AG04449 (cell line): Measurements from ENCODE around the gene NDUFS8.

Experiments used
- CTCF ChIA-PET: fragments of 350-600 bp; formaldehyde crosslinking; extraction: SDS; loops from one replicate; lab custom pipeline; 2021; ENCODE audit warnings: antibody characterized with exemption; lab: Yijun Ruan, JAX
- POLR2A ChIA-PET: fragments of 400-600, 350-600 bp; formaldehyde crosslinking; extraction: SDS; loops from one replicate; lab custom pipeline; 2020; ENCODE audit warnings: antibody characterized with exemption, inconsistent platforms; lab: Yijun Ruan, JAX
- DNase-seq: peaks from one replicate; pipeline ENCODE4 v3.0.0-alpha.2; 2010; ENCODE audit warnings: low read depth, low spot score
- H3K4me3 ChIP-seq: 2 replicates; pipeline ENCODE4 v1.5.1; 2011; ENCODE audit warnings: low read depth, mild to moderate bottlenecking, control low read depth, low read length
- TF ChIP-seq, protein P1 (sequence below): IDR thresholded peaks from one replicate; pipeline ENCODE4 v1.5.1; 2011; ENCODE audit warnings: mild to moderate bottlenecking, moderate library complexity, low read length, control low read depth, inconsistent platforms; ENCODE audit not compliant: insufficient read depth; ENCODE audit errors: missing control alignments

The NDUFS8 gene

DNA sequence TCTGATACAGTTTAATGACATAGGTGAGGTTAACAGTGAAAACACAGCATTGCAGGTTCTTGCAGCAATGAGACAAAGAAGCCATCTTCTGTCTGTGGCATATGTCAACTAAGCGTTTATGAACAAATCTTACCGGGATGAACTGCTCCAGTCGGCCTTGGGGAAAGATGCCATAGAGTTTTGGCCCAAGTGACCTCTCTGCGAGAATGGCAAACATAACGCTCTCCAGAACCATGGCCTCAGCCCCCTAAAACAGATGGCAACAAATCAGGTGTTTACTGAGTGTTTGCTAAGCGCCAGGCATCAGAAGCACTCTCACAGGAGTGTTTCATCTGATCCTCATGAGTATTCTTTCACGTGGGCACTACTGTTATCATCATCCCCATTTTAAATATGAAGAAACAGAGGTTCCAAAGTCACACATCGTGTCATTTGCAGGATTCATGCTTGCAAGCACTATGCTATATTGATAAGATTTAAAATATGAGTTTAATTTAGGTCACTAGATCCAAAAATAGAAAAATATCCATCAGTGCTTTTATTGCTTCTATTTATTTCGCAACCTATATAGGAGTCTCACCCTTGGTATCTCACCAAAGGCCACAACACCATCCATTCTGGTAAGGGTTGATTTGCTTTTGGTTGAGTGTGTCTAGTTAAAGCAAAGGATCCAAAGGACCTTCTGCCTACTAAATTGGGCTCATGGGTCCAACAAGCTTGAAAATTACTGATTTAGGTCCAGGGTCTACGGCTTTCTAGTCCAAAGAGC lies 44.3 kb downstream of the NDUFS8 start:
- DNase-seq = no peak
- TF ChIP-seq, protein P1, sequence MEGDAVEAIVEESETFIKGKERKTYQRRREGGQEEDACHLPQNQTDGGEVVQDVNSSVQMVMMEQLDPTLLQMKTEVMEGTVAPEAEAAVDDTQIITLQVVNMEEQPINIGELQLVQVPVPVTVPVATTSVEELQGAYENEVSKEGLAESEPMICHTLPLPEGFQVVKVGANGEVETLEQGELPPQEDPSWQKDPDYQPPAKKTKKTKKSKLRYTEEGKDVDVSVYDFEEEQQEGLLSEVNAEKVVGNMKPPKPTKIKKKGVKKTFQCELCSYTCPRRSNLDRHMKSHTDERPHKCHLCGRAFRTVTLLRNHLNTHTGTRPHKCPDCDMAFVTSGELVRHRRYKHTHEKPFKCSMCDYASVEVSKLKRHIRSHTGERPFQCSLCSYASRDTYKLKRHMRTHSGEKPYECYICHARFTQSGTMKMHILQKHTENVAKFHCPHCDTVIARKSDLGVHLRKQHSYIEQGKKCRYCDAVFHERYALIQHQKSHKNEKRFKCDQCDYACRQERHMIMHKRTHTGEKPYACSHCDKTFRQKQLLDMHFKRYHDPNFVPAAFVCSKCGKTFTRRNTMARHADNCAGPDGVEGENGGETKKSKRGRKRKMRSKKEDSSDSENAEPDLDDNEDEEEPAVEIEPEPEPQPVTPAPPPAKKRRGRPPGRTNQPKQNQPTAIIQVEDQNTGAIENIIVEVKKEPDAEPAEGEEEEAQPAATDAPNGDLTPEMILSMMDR = no peak
- POLR2A ChIA-PET = no interaction called here
- CTCF ChIA-PET = interaction anchor here (1.2 kb wide), 1 partner anchor 10 kb away, joined by 3 read pairs; no protein-coding TSS in a partner anchor
- H3K4me3 ChIP-seq = no peak overlapping the region

DNA sequence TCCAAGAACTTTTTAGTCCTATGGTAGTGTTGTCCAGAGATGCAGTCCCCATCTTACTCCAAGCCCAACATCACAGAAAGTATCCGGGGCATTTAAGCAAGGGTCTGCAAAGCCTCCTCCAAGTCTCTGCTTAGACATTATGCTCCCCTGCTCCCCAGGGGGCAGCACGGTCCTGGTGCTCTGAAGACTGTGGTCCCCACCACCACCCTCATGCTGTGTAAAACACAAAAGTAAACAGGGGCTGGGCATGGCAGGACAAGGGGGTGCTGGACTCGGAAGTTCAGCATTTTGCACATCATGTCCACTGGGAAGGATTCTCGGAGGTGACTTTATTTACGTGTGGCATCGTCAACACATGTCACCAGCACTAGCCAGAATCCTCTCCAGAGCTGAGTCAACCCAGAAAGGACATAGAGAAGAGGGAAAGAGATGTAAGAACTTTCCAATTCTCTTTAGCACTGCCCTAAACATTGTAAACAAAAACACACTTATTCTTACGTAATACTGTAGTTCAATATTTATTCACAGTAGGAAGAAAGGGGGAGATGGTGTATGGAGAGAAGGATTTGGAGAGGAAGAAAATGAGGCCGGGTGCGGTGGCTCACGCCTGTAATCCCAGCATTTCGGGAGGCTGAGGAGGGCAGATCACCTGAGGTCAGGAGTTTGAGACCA lies 46.0 kb downstream of the NDUFS8 start:
- POLR2A ChIA-PET = no interaction called here
- CTCF ChIA-PET = interaction anchor here (1.2 kb wide), 1 partner anchor 8 kb away, joined by 3 read pairs; no protein-coding TSS in a partner anchor
- DNase-seq = no peak
- TF ChIP-seq, protein P1 = no peak
- no peak overlapping the region for H3K4me3 ChIP-seq

DNA sequence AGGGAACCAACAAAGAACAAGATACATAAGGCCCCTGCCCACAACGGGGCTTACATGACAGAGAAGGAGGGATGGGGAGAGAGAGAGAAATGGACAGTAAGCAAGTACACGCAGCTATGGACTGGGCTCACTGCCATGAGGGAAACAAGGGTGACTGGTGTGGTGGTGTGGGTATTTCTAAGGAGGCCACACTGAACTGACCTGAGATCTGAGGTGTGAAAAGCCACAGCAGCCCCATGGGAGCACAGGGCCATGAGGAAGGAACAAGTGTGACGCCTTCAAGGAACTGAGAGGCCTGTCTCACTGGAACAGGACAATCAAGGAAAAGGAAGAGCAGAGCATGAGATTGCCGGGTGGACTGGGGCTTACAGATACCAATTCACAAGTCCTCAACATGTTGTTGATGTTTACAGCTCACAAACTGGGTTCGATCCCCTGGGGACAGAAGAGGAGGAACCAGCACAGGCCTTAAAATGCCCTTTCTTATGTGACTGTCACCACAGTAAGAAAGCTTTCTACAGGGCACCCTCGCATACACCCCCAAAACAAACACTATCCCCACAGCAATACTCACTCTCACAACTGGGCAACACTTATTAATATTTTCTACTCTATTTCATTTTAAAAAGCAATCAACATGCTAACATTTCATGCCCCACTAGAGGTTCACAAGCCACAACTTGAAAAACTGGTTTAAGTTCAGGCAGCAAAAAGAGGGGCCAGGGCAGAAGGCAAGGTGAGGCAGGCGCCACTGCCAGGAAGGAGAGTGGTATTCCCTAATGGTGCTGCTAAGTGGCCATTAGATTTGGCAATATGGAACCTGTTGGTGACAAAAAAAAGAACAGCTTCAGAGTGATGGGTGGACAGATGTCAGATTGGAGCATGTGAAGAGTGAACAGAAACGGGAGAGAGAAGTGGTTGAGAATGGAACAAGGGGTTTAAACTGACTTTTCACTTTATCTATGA lies 47.4 kb downstream of the NDUFS8 start:
- POLR2A ChIA-PET = no interaction called here

DNA sequence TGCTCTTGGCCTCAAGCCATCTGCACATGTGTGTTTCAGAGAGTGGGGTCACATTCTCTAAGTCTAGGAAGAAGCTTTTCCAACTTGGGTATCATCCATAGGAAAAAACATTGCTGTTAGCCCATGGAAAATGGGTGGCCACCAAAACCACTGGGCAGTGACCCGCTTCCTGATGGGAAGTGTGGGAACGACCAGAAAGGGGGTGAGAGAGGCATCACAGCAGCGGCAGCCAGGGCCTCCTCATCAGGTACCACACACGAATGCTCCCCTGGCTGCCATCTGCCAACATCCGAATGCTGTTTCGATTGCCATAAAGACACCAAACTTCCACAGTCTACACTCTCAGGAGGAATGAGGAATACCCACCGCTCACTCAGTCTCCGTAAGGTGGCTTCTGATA lies 50.4 kb downstream of the NDUFS8 start:
- TF ChIP-seq, protein P1 = no peak
- CTCF ChIA-PET = interaction anchor here (1.2 kb wide), 1 partner anchor 23 kb away, joined by 3 read pairs; no protein-coding TSS in a partner anchor
- H3K4me3 ChIP-seq = no peak overlapping the region
- DNase-seq = no peak
- POLR2A ChIA-PET = no interaction called here

More for the DNA sequence above, 47.4 kb downstream of the NDUFS8 start:
- H3K4me3 ChIP-seq = no peak overlapping the region
- CTCF ChIA-PET = interaction anchor here (0.8 kb wide), 1 partner anchor 15 kb away, joined by 4 read pairs; no protein-coding TSS in a partner anchor
- TF ChIP-seq, protein P1 = no peak
- no peak for DNase-seq

DNA sequence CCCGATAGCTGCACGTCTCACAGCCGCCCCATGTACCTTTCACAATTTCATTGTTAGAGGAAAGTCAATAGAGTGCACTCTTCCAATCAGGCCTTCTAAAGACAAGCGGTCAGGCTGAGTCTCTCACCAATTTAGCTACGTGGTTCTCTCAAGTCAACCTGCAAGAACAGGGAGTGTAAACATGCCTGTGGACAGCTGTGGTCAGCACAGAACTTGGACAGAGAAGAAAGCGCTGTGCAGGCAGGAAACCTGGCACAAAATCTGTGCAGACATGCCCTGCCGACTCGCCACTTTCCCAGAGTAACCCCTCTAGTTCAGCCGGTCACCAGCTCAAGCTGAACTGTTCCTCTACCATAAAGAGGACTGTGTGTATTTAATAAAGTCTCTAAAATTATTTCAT lies 51.2 kb downstream of the NDUFS8 start:
- no peak for DNase-seq
- no peak overlapping the region for H3K4me3 ChIP-seq
- POLR2A ChIA-PET = interaction anchor here (0.7 kb wide), 1 partner anchor 67 kb away, joined by 3 read pairs; no protein-coding TSS in a partner anchor
- TF ChIP-seq, protein P1 = no peak
- CTCF ChIA-PET = interaction anchor here (0.6 to 1.2 kb wide), 3 partner anchors 22 to 127 kb away, joined by 3 read pairs; no protein-coding TSS in a partner anchor
